ENCODE data around the gene SRSF3. TPM values are rescaled to one million over a fixed set of nuclear protein-coding genes. Genes with fewer than 3 reads are reported as not detected.

Gene SRSF3
- total and polyA plus RNA-seq, 2 donors (not counting 1 experiment from before 2014, with no cell fraction given), result 316 to 642 TPM

GRCh38 chr6:36643977-36644376 lies 49.8 kb downstream of the SRSF3 start:
- Histone ChIP-seq H3K9me3 (ENCODE audit: control extremely low read depth in 1 of 3, control insufficient read depth in 2 of 3, insufficient read depth in 1 of 3, low read length in 2 of 3) (no peaks in the 10 kb centered on the region), H3K4me2 (replicated peaks; ENCODE audit: low read depth, low read length, poor library complexity, severe bottlenecking) (no peak overlapping the region), H3K9ac (ENCODE audit: low read length) (no peak overlapping the region), H3K27ac (ENCODE audit: low read length in 2 of 2) (no peak overlapping the region), H3K4me3 (ENCODE audit: control extremely low read depth in 1 of 5, extremely low read depth in 1 of 5, insufficient read depth in 1 of 5, low read depth in 2 of 5, low read length in 4 of 5) (no peak overlapping the region), H3K4me1 (ENCODE audit: control insufficient read depth in 2 of 2, insufficient read depth in 2 of 2, low read length in 2 of 2) (no peaks in the 10 kb centered on the region), H2AFZ (ENCODE audit: insufficient read depth, low read depth, low read length, poor library complexity, severe bottlenecking) (no peak overlapping the region), H3K36me3 (replicated peaks in 1 of 2; ENCODE audit: control extremely low read depth in 1 of 2, control insufficient read depth in 1 of 2, extremely low read depth in 1 of 2, insufficient read depth in 2 of 2, low read length in 1 of 2) (no peaks in the 10 kb centered on the region), H3K27me3 (replicated peaks in 1 of 4; ENCODE audit: control extremely low read depth in 1 of 4, control insufficient read depth in 3 of 4, insufficient read depth in 4 of 4, low read length in 3 of 4) (no peaks in the 10 kb centered on the region), H3K79me2 (ENCODE audit: control insufficient read depth, insufficient read depth, low read length) (no peaks in the 10 kb centered on the region), H4K20me1 (ENCODE audit: control insufficient read depth, insufficient read depth, low read length, poor library complexity, severe bottlenecking) (no peaks in the 10 kb centered on the region)
- ChIA-PET POLR2A (interaction anchor here (0.7 kb wide), 1 partner anchor 16 kb away, joined by 4 read pairs; no protein-coding TSS in a partner anchor), CTCF (interaction anchor here (0.8 to 1.5 kb wide), 2 partner anchors 28 to 115 kb away, joined by 3 to 5 read pairs; no protein-coding TSS in a partner anchor)
- no peak for TF ChIP-seq CTCF (IDR thresholded peaks at IDR 0.05)
- no peak for TF ChIP-seq EZH2 (IDR thresholded peaks at IDR 0.05; ENCODE audit: borderline replicate concordance, insufficient read depth, low read depth, low read length, poor library complexity, severe bottlenecking)
- Mint-ChIP-seq H3K4me1 (no peaks in the 10 kb centered on the region), H3K27me3 (no peaks in the 10 kb centered on the region), H3K9me3 (ENCODE audit: insufficient read depth) (no peaks in the 10 kb centered on the region), H3K27ac (no peak overlapping the region), H3K4me3 (no peak overlapping the region)
- no peak for ATAC-seq (ENCODE audit: low read depth)
- no peak for DNase-seq
- intact Hi-C loops (cut with micrococcal nuclease), result no loop called here
- 100% methylated on average over 1 of the region's 4 CpGs for WGBS (ENCODE audit: insufficient coverage)

GRCh38 chr6:36649086-36649485 lies 54.9 kb downstream of the SRSF3 start:
- Histone ChIP-seq H3K27me3 (replicated peaks in 1 of 4; ENCODE audit: control extremely low read depth in 1 of 4, control insufficient read depth in 3 of 4, insufficient read depth in 4 of 4, low read length in 3 of 4) (no peaks in the 10 kb centered on the region), H4K20me1 (ENCODE audit: control insufficient read depth, insufficient read depth, low read length, poor library complexity, severe bottlenecking) (no peaks in the 10 kb centered on the region), H2AFZ (ENCODE audit: insufficient read depth, low read depth, low read length, poor library complexity, severe bottlenecking) (no peak overlapping the region), H3K9ac (ENCODE audit: low read length) (no peak overlapping the region), H3K4me3 (ENCODE audit: control extremely low read depth in 1 of 5, extremely low read depth in 1 of 5, insufficient read depth in 1 of 5, low read depth in 2 of 5, low read length in 4 of 5) (no peak overlapping the region), H3K79me2 (ENCODE audit: control insufficient read depth, insufficient read depth, low read length) (no peaks in the 10 kb centered on the region), H3K36me3 (replicated peaks in 1 of 2; ENCODE audit: control extremely low read depth in 1 of 2, control insufficient read depth in 1 of 2, extremely low read depth in 1 of 2, insufficient read depth in 2 of 2, low read length in 1 of 2) (no peaks in the 10 kb centered on the region), H3K9me3 (ENCODE audit: control extremely low read depth in 1 of 3, control insufficient read depth in 2 of 3, insufficient read depth in 1 of 3, low read length in 2 of 3) (no peaks in the 10 kb centered on the region), H3K27ac (ENCODE audit: low read length in 2 of 2) (no peak overlapping the region), H3K4me1 (ENCODE audit: control insufficient read depth in 2 of 2, insufficient read depth in 2 of 2, low read length in 2 of 2) (peaks cover 20 to 23% of the 10 kb centered on the region in 2 donors), H3K4me2 (replicated peaks; ENCODE audit: low read depth, low read length, poor library complexity, severe bottlenecking) (no peak overlapping the region)
- Mint-ChIP-seq H3K4me1 (peaks cover 25% of the 10 kb centered on the region), H3K4me3 (no peak overlapping the region), H3K27me3 (no peaks in the 10 kb centered on the region), H3K9me3 (ENCODE audit: insufficient read depth) (no peaks in the 10 kb centered on the region), H3K27ac (no peak overlapping the region)
- POLR2A ChIA-PET, result interaction anchor here (0.6 kb wide), 1 partner anchor 12 kb away, joined by 3 read pairs; no protein-coding TSS in a partner anchor
- intact Hi-C loops (cut with micrococcal nuclease), result no loop called here
- no peak for ATAC-seq (ENCODE audit: low read depth)
- TF ChIP-seq CTCF (IDR thresholded peaks at IDR 0.05) (no peak), EZH2 (IDR thresholded peaks at IDR 0.05; ENCODE audit: borderline replicate concordance, insufficient read depth, low read depth, low read length, poor library complexity, severe bottlenecking) (no peak)
- CTCF ChIA-PET, result interaction anchor here (0.8 kb wide), 1 partner anchor 9 kb away, joined by 3 read pairs; no protein-coding TSS in a partner anchor
- no peak for DNase-seq
- WGBS (ENCODE audit: insufficient coverage), result no CpG with 5 or more reads among the region's 3 CpGs

Measured in B cell (primary cell).